H1 (cell line): ENCODE results near the gene AGPAT4. TPM values are rescaled to one million over a fixed set of nuclear protein-coding genes. Genes with fewer than 3 reads are reported as not detected.
A peak's percentile ranks its signal among the peaks of the same experiment; 100 is the strongest.

ENCODE experiments used
- CTCF ChIA-PET: fragments of 300-600 bp; sonication (Branson Sonifier 250); formaldehyde crosslinking; loops from one replicate; lab custom pipeline; 2021; ENCODE audit not compliant: partially characterized antibody; lab: Charles Lee
- POLR2A ChIA-PET: fragments of 300-600 bp; sonication (Branson Sonifier 250); formaldehyde crosslinking; loops from one replicate; lab custom pipeline; 2021; ENCODE audit warnings: inconsistent platforms; ENCODE audit not compliant: partially characterized antibody; lab: Charles Lee
- DNase-seq, 2 experiments: peaks; one replicate each; pipeline versions ENCODE4 v3.0.0 to v3.0.0-alpha.2; 2010 to 2022; ENCODE audit warnings: low spot score in 2 of 2, low read depth in 1 of 2, mixed read lengths in 1 of 2
- FAIRE-seq: peaks from 2 replicates; lab custom pipeline; 2011; peaks lifted over from hg19 to GRCh38; lab: Jason Lieb, UNC
- H2AFZ ChIP-seq: 2 replicates; pipeline ENCODE4 v1.8.1; 2012; ENCODE audit warnings: low read length, inconsistent platforms
- H2AK5ac ChIP-seq: 2 replicates; pipeline ENCODE4 v1.6.1; 2013; ENCODE audit warnings: low read depth, low read length
- H2BK120ac ChIP-seq: replicated peaks from 2 replicates; pipeline ENCODE3; 2013; ENCODE audit warnings: low read depth, low read length, inconsistent platforms
- H2BK12ac ChIP-seq: 2 replicates; pipeline ENCODE4 v1.6.1; 2013; ENCODE audit warnings: low read depth, low read length
- H2BK15ac ChIP-seq: 2 replicates; pipeline ENCODE4 v1.6.1; 2013; ENCODE audit warnings: low read length
- H2BK20ac ChIP-seq: 2 replicates; pipeline ENCODE4 v1.6.1; 2013; ENCODE audit warnings: low read length
- H2BK5ac ChIP-seq: 2 replicates; pipeline ENCODE4 v1.6.1; 2013; ENCODE audit warnings: low read depth, low read length
- H3K14ac ChIP-seq: 2 replicates; pipeline ENCODE4 v1.6.1; 2013; ENCODE audit warnings: inconsistent platforms; ENCODE audit not compliant: insufficient read length
- H3K18ac ChIP-seq: 2 replicates; pipeline ENCODE4 v1.6.1; 2013; ENCODE audit warnings: low read length; ENCODE audit errors: extremely low read depth
- H3K23ac ChIP-seq: 2 replicates; pipeline ENCODE4 v1.6.1; 2013; ENCODE audit warnings: inconsistent platforms; ENCODE audit not compliant: insufficient read length
- H3K23me2 ChIP-seq: 2 replicates; pipeline ENCODE4 v1.6.1; 2013; ENCODE audit warnings: low read depth, low read length
- H3K27ac ChIP-seq: 2 replicates; pipeline ENCODE4 v1.6.1; 2011; ENCODE audit warnings: low read depth, low read length, inconsistent platforms
- H3K27me3 ChIP-seq, 4 experiments: replicated peaks in 1 of 4; 1 replicate in 1 of 4; 2 replicates in 3 of 4; pipeline versions ENCODE4 v1.6.1 to v1.8.1; 2011 to 2013; ENCODE audit warnings: low read length in 3 of 4, mild to moderate bottlenecking in 3 of 4, inconsistent platforms in 2 of 4, mixed read lengths in 2 of 4, moderate library complexity in 1 of 4; ENCODE audit not compliant: control insufficient read depth in 3 of 4, insufficient read depth in 3 of 4; ENCODE audit errors: extremely low read depth in 1 of 4
- H3K36me3 ChIP-seq, 4 experiments: 2 replicates each; pipeline versions ENCODE4 v1.6.1 to v1.8.1; 2011 to 2013; ENCODE audit warnings: mild to moderate bottlenecking in 4 of 4, low read length in 3 of 4, moderate library complexity in 2 of 4, control low read depth in 1 of 4, inconsistent platforms in 1 of 4; ENCODE audit not compliant: insufficient read depth in 4 of 4, control insufficient read depth in 2 of 4
- H3K4ac ChIP-seq: replicated peaks from 2 replicates; pipeline ENCODE3; 2013; ENCODE audit warnings: low read length, low read depth, mixed read lengths, inconsistent platforms; ENCODE audit not compliant: insufficient read length
- H3K4me1 ChIP-seq, 4 experiments: replicated peaks in 1 of 4; 1 replicate in 1 of 4; 2 replicates in 3 of 4; pipeline versions ENCODE4 v1.6.1 to v1.8.1; 2011 to 2013; ENCODE audit warnings: low read length in 3 of 4, inconsistent platforms in 2 of 4, mixed read lengths in 1 of 4; ENCODE audit not compliant: insufficient read depth in 4 of 4, control insufficient read depth in 3 of 4
- H3K4me2 ChIP-seq, 2 experiments: 2 replicates each; pipeline versions ENCODE4 v1.6.1 to v1.8.1; 2011 to 2013; ENCODE audit warnings: low read depth in 2 of 2, low read length in 2 of 2, control low read depth in 1 of 2, inconsistent platforms in 1 of 2, mild to moderate bottlenecking in 1 of 2; ENCODE audit not compliant: insufficient read depth in 1 of 2
- H3K4me3 ChIP-seq, 4 experiments: fragments of 200-600, 300-600 bp in 1 of 4; sonication (generic), shearing (Covaris generic), sonication (Bioruptor Twin) in 1 of 4; 2 replicates each; pipeline versions ENCODE4 v1.5.1 to v1.8.1; 2011 to 2016; ENCODE audit warnings: low read length in 4 of 4, low read depth in 3 of 4, control low read depth in 2 of 4, inconsistent platforms in 2 of 4, mild to moderate bottlenecking in 2 of 4, mixed read lengths in 1 of 4, moderate library complexity in 1 of 4; ENCODE audit not compliant: insufficient read depth in 2 of 4; ENCODE audit errors: extremely low read depth in 1 of 4
- H3K56ac ChIP-seq: replicated peaks from 2 replicates; pipeline ENCODE3; 2013; ENCODE audit warnings: low read depth, mild to moderate bottlenecking, mixed read lengths, low read length, inconsistent platforms; ENCODE audit not compliant: insufficient read length
- H3K79me1 ChIP-seq: 2 replicates; pipeline ENCODE4 v1.6.1; 2013; ENCODE audit warnings: low read depth, low read length, control low read depth
- H3K79me2 ChIP-seq, 2 experiments: 2 replicates each; pipeline versions ENCODE4 v1.6.1 to v1.8.1; 2012 to 2013; ENCODE audit warnings: low read length in 2 of 2, mild to moderate bottlenecking in 2 of 2, inconsistent platforms in 1 of 2; ENCODE audit not compliant: insufficient read depth in 2 of 2, control insufficient read depth in 1 of 2
- H3K9ac ChIP-seq, 4 experiments: replicated peaks in 1 of 4; 1 replicate in 1 of 4; 2 replicates in 3 of 4; pipeline versions ENCODE4 v1.6.1 to v1.8.1; 2011 to 2013; ENCODE audit warnings: low read depth in 3 of 4, low read length in 3 of 4, control low read depth in 2 of 4, mild to moderate bottlenecking in 2 of 4, moderate library complexity in 2 of 4, inconsistent platforms in 1 of 4; ENCODE audit errors: extremely low read depth in 1 of 4
- H3K9me3 ChIP-seq, 2 experiments: 2 replicates each; pipeline versions ENCODE4 v1.6.1 to v1.8.1; 2012 to 2013; ENCODE audit warnings: mild to moderate bottlenecking in 2 of 2, moderate library complexity in 2 of 2, control low read depth in 1 of 2, inconsistent platforms in 1 of 2, low read depth in 1 of 2, low read length in 1 of 2, mixed read lengths in 1 of 2; ENCODE audit not compliant: insufficient read depth in 2 of 2
- H4K20me1 ChIP-seq, 2 experiments: replicated peaks in 1 of 2; 2 replicates each; pipeline versions ENCODE3 to v1.8.1; 2011 to 2013; ENCODE audit warnings: inconsistent platforms in 2 of 2, low read length in 2 of 2, mild to moderate bottlenecking in 1 of 2; ENCODE audit not compliant: insufficient read depth in 2 of 2, control insufficient read depth in 1 of 2
- H4K5ac ChIP-seq: 2 replicates; pipeline ENCODE4 v1.6.1; 2013; ENCODE audit warnings: low read length, low read depth, mixed read lengths, inconsistent platforms; ENCODE audit not compliant: insufficient read length
- H4K8ac ChIP-seq: 2 replicates; pipeline ENCODE4 v1.8.0; 2013; ENCODE audit warnings: mild to moderate bottlenecking, moderate library complexity, low read length, inconsistent platforms; ENCODE audit not compliant: insufficient read depth; ENCODE audit errors: extremely low read depth
- H4K91ac ChIP-seq: replicated peaks from 2 replicates; pipeline ENCODE3; 2013; ENCODE audit warnings: low read length, mixed read lengths, inconsistent platforms; ENCODE audit not compliant: insufficient read length
- CTCF ChIP-seq, 3 experiments: IDR thresholded peaks; 1 replicate in 2 of 3; 2 replicates in 1 of 3; pipeline versions ENCODE4 v1.5.1 to v1.6.1; 2011; ENCODE audit warnings: low read length in 3 of 3, mild to moderate bottlenecking in 3 of 3, inconsistent platforms in 2 of 3, low read depth in 1 of 3, moderate library complexity in 1 of 3; ENCODE audit not compliant: insufficient read depth in 1 of 3; ENCODE audit errors: control extremely low read depth in 1 of 3
- E2F6 ChIP-seq: IDR thresholded peaks from 2 replicates; pipeline ENCODE4 v1.6.1; 2012; ENCODE audit warnings: inconsistent platforms
- JUN ChIP-seq: IDR thresholded peaks from 2 replicates; pipeline ENCODE4 v1.6.1; 2011; ENCODE audit warnings: low read depth, mild to moderate bottlenecking, improper control_type of control experiment, low read length
- RAD21 ChIP-seq, 2 experiments: IDR thresholded peaks in 1 of 2; conservative IDR thresholded peaks in 1 of 2; 2 replicates each; pipeline ENCODE4 v1.6.1; 2011; ENCODE audit warnings: low read depth in 2 of 2, low read length in 2 of 2, improper control_type of control experiment in 1 of 2, inconsistent platforms in 1 of 2, mild to moderate bottlenecking in 1 of 2, moderate library complexity in 1 of 2
- TAF1 ChIP-seq: IDR thresholded peaks from 2 replicates; pipeline ENCODE4 v1.6.1; 2011; ENCODE audit warnings: mild to moderate bottlenecking, low read depth, low read length
- WGBS, 2 experiments: shearing (Covaris generic) in 1 of 2; methylation state at CpG; one replicate each; pipeline versions ENCODE4 v1.1.6 to v1.1.7; 2013 to 2015; ENCODE audit warnings: low lambda C conversion rate in 2 of 2, mixed read lengths in 2 of 2, inconsistent platforms in 1 of 2, low coverage in 1 of 2, missing lambda C conversion rate in 1 of 2; ENCODE audit not compliant: insufficient replicate concordance in 2 of 2, insufficient coverage in 1 of 2, insufficient read length in 1 of 2; ENCODE audit errors: extremely low coverage in 1 of 2, missing lambda C conversion rate in 1 of 2; 5-methylcytosine and 5-hydroxymethylcytosine counted together
- polyA plus RNA-seq, 7 experiments: library from polyadenylated mRNA; depleted of rRNA in 3 of 7; stranded (reverse) in 5 of 7; unstranded in 2 of 7; fragments of >200 nt in 5 of 7; fragments of 200-250 nt in 2 of 7; gene quantifications; 1 replicate in 5 of 7; 2 replicates in 1 of 7; 4 replicates in 1 of 7; pipeline versions ENCODE4 v1.2.1 to v1.2.3, GENCODE V29; 2011 to 2013; ENCODE audit warnings: missing spikeins in 2 of 7, mixed read lengths in 2 of 7
- total RNA-seq: library from RNA; stranded (reverse); fragmentation: NEBNext Ultra II Directional; extraction: Animal tissue kit (Norgen Biotek cat#: 25700); gene quantifications from 2 replicates; pipeline ENCODE4 v1.2.1, GENCODE V29; 2021

AGPAT4 gene
- total and polyA plus RNA-seq, 2 of the 8 experiments (the other 6 are each of a cell fraction or from before 2014, with no cell fraction given), result 13.5 to 23.8 TPM

GRCh38 chr6:161101517-161101916 lies 172.3 kb downstream of the AGPAT4 start:
- Histone ChIP-seq H4K91ac (no peak overlapping the region), H2BK20ac (no peak overlapping the region), H2AFZ (no peak overlapping the region), H3K36me3 (peaks cover 7 to 26% (median 15%) of the 10 kb centered on the region in 4 experiments), H3K4me1 (no peaks in the 10 kb centered on the region), H3K56ac (no peak overlapping the region), H4K5ac (no peak overlapping the region), H2BK120ac (no peak overlapping the region), H4K20me1 (no peaks in the 10 kb centered on the region), H3K4me2 (no peak overlapping the region), H2BK12ac (no peak overlapping the region), H3K4ac (no peak overlapping the region), H3K79me1 (no peaks in the 10 kb centered on the region), H3K4me3 (no peak overlapping the region), H3K27ac (no peak overlapping the region), H3K23me2 (no peaks in the 10 kb centered on the region), H3K27me3 (no peaks in the 10 kb centered on the region), H2BK5ac (no peak overlapping the region), H3K14ac (no peak overlapping the region), H2AK5ac (no peak overlapping the region), H3K9me3 (no peaks in the 10 kb centered on the region), H3K23ac (no peak overlapping the region), H4K8ac (no peak overlapping the region), H2BK15ac (no peak overlapping the region), H3K9ac (no peak overlapping the region), H3K18ac (no peak overlapping the region), H3K79me2 (no peaks in the 10 kb centered on the region)
- ChIA-PET POLR2A (no interaction called here), CTCF (interaction anchor here (0.7 to 4.8 kb wide), 26 partner anchors 10 to 351 kb away, joined by 3 to 38 read pairs (median 4); no protein-coding TSS in a partner anchor)
- no peak for FAIRE-seq
- DNase-seq, result no peak
- peak; percentile 44 to 54 (median 47) for TF ChIP-seq CTCF (IDR thresholded peaks at IDR 0.05; ENCODE audit: control extremely low read depth in 1 of 3, insufficient read depth in 1 of 3, low read depth in 1 of 3, low read length in 3 of 3)
- TF ChIP-seq RAD21 (IDR thresholded peaks at IDR 0.05 in 1 of 2, conservative IDR thresholded peaks at IDR 0.05 in 1 of 2; ENCODE audit: low read depth in 2 of 2, low read length in 2 of 2), result peak; percentile 60 to 73
- no peak for TF ChIP-seq E2F6
- TF ChIP-seq JUN, result no peak
- no peak for TF ChIP-seq TAF1
- WGBS, 2 experiments, result 90% methylated on average over 7 of the region's 7 CpGs; no CpG with 5 or more reads in 1 of the 2 experiments
